ENCODE measurements around the gene GNA12.

DNA sequence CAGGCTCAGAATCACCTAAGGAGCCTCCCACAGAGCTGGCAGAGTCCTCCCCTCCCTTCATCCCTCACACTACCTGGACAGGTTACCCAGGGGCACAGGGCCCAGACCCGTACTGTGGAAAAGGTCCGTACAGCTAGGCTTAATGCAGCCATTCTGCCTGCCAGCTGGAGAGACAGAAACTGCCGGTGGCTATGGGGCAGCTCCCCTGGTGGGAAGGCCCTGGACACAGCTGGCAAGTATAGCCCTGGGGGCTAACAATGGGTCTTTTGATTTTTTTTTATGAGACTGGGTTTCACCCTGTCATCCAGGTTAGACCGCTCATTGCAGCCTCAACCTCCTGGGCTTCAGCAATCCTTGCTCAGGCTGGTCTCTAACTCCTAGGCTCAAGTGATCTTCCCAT, 68.3 kb downstream of the GNA12 start:
- TF ChIP-seq, protein P1, sequence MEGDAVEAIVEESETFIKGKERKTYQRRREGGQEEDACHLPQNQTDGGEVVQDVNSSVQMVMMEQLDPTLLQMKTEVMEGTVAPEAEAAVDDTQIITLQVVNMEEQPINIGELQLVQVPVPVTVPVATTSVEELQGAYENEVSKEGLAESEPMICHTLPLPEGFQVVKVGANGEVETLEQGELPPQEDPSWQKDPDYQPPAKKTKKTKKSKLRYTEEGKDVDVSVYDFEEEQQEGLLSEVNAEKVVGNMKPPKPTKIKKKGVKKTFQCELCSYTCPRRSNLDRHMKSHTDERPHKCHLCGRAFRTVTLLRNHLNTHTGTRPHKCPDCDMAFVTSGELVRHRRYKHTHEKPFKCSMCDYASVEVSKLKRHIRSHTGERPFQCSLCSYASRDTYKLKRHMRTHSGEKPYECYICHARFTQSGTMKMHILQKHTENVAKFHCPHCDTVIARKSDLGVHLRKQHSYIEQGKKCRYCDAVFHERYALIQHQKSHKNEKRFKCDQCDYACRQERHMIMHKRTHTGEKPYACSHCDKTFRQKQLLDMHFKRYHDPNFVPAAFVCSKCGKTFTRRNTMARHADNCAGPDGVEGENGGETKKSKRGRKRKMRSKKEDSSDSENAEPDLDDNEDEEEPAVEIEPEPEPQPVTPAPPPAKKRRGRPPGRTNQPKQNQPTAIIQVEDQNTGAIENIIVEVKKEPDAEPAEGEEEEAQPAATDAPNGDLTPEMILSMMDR (IDR thresholded peaks at IDR 0.05; ENCODE audit: insufficient read depth, low read length) = no peak
- TF ChIP-seq, protein P2, sequence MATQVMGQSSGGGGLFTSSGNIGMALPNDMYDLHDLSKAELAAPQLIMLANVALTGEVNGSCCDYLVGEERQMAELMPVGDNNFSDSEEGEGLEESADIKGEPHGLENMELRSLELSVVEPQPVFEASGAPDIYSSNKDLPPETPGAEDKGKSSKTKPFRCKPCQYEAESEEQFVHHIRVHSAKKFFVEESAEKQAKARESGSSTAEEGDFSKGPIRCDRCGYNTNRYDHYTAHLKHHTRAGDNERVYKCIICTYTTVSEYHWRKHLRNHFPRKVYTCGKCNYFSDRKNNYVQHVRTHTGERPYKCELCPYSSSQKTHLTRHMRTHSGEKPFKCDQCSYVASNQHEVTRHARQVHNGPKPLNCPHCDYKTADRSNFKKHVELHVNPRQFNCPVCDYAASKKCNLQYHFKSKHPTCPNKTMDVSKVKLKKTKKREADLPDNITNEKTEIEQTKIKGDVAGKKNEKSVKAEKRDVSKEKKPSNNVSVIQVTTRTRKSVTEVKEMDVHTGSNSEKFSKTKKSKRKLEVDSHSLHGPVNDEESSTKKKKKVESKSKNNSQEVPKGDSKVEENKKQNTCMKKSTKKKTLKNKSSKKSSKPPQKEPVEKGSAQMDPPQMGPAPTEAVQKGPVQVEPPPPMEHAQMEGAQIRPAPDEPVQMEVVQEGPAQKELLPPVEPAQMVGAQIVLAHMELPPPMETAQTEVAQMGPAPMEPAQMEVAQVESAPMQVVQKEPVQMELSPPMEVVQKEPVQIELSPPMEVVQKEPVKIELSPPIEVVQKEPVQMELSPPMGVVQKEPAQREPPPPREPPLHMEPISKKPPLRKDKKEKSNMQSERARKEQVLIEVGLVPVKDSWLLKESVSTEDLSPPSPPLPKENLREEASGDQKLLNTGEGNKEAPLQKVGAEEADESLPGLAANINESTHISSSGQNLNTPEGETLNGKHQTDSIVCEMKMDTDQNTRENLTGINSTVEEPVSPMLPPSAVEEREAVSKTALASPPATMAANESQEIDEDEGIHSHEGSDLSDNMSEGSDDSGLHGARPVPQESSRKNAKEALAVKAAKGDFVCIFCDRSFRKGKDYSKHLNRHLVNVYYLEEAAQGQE (IDR thresholded peaks at IDR 0.05; ENCODE audit: insufficient replicate concordance, low read depth) = no peak
- TF ChIP-seq SPI1 (IDR thresholded peaks at IDR 0.05; ENCODE audit: borderline replicate concordance, low read depth) (no peak), POLR2AphosphoS5 (IDR thresholded peaks at IDR 0.05; ENCODE audit: low read depth) (no peak)

Data from HL-60 (cell line).